Nasal cavity respiratory epithelium epithelial cell of viscerocranial mucosa (primary cell): ENCODE measurements around the gene IRGM. TPM values are rescaled to one million over a fixed set of nuclear protein-coding genes. Genes with fewer than 3 reads are reported as not detected.

Experiments used
- total RNA-seq: library from RNA; depleted of rRNA; stranded (reverse); fragments of >200 nt; gene quantifications from 2 replicates; pipeline ENCODE4 v1.2.3, GENCODE V29; 2014

The IRGM gene
- not detected in 2 replicates for total RNA-seq

GRCh38 chr5:150846308-150846653 lies at the start of gene IRGM:
Gene IRGM, plus strand, starts transcription at chr5:150846521. Its CDS starts 1,603 bp downstream, at chr5:150848124.

Other genes starting within 250 kb of the IRGM start
- 1.4 and 18.1 TPM in 2 replicates for gene SYNPO, start 205.9 kb upstream of the IRGM start, total RNA-seq
- gene MYOZ3, start 185.3 kb upstream of the IRGM start, total RNA-seq = 0.21 TPM in 1 of 2 replicates, not detected in the other
- 15.7 and 27.2 TPM in 2 replicates for gene RBM22, start 145.5 kb upstream of the IRGM start, total RNA-seq
- 35.9 and 55.0 TPM in 2 replicates for gene DCTN4, start 87.5 kb upstream of the IRGM start, total RNA-seq
- gene SMIM3, start 67.8 kb upstream of the IRGM start, total RNA-seq = 12.5 and 14.7 TPM in 2 replicates
- 5.5 and 6.3 TPM in 2 replicates for gene ZNF300, start 58.5 kb downstream of the IRGM start, total RNA-seq
- 43.1 and 63.4 TPM in 2 replicates for gene GPX3, start 174.1 kb downstream of the IRGM start, total RNA-seq
- 92.6 and 212 TPM in 2 replicates for gene TNIP1, start 234.5 kb downstream of the IRGM start, total RNA-seq